ENCODE results near the gene MRM3.
"Not testable (repeated sequence)": the region's sequence is repeated elsewhere in the genome, so short reads cannot be mapped to it uniquely, and the experiment has no call there.

DNA sequence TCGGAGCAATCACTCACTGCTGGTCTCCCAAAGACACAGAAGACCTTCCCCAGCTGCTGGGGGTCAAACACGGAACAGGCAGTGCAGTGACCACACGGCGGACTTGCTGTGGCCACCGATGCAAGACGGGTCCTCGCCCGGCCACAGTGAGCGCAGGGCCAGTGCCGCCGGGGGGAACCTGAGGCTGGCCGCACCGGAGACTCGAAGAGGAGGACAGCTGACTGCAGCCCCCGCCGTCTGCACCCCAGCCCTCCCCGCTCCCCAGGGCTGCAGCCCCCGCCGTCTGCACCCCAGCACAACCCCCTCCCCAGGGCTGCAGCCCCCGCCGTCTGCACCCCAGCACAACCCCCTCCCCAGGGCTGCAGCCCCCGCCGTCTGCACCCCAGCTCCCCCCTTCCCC lies 23.7 kb downstream of the MRM3 start:
- not testable (repeated sequence) for TF ChIP-seq POLR2A, SMC3 (IDR thresholded peaks at IDR 0.05; ENCODE audit: low read depth, low read length)
- TF ChIP-seq, protein P1, sequence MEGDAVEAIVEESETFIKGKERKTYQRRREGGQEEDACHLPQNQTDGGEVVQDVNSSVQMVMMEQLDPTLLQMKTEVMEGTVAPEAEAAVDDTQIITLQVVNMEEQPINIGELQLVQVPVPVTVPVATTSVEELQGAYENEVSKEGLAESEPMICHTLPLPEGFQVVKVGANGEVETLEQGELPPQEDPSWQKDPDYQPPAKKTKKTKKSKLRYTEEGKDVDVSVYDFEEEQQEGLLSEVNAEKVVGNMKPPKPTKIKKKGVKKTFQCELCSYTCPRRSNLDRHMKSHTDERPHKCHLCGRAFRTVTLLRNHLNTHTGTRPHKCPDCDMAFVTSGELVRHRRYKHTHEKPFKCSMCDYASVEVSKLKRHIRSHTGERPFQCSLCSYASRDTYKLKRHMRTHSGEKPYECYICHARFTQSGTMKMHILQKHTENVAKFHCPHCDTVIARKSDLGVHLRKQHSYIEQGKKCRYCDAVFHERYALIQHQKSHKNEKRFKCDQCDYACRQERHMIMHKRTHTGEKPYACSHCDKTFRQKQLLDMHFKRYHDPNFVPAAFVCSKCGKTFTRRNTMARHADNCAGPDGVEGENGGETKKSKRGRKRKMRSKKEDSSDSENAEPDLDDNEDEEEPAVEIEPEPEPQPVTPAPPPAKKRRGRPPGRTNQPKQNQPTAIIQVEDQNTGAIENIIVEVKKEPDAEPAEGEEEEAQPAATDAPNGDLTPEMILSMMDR (conservative IDR thresholded peaks at IDR 0.05; ENCODE audit: low read depth, low read length), result not testable (repeated sequence)

Data from IMR-90 (cell line).